Erythroblast (primary cell): ENCODE measurements around the gene CCDC106.

ENCODE experiments used
- GATA1 ChIP-seq: IDR thresholded peaks from 2 replicates; pipeline ENCODE4 v1.6.1; 2011; ENCODE audit warnings: low read depth, mild to moderate bottlenecking, control low read depth, low read length, moderate library complexity
- POLR2A ChIP-seq: IDR thresholded peaks from 2 replicates; pipeline ENCODE4 v1.6.1; 2011; ENCODE audit warnings: mild to moderate bottlenecking, low read length

DNA sequence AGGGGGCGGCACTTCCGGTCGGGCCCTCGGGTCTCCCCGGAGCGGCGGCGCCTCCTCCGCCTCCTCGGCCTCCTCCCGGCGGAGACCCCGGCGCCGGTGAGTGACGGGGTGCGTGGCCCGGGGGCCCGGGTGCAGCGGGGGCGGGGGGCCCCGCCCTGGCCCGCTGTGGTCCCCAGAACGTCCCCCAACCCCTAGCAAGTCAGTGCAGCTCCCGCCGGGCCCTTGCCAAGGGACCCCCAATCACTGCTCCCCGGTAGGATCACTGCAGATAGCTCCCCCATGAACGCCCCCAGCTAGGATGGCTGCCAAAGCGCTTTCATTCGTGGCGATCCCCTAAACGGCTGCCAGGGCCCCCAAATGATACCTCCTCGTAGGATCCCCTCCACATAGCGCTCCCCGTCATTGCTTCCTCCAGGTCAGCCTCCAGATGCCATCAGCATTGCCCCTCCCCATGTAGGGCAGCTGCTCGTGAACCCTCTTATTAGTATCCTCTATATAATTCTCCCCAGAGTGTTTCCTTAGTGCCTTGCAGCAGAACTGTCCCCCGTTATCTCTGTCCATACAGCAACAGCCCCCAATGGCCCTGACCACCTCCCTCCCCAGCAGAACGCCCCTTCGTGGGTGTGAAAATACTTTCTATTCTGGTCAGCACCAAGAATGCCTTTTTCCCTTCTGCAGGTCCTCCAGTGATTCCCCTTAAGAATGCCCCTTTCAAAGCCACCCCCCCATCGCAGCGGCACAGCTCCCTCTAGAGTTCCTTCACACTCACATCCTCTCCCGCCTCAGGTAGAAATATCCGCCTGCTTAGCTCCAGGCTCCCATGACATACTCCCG lies 42.2 kb upstream of the CCDC106 start, which contains the start of gene ZNF865:
- TF ChIP-seq POLR2A (peak; percentile 20), GATA1 (no peak)
